NCI-H2107 treated with DMSO at 0.1 percent for 48 hours (cell line): ENCODE data around the gene SINHCAF.
"Not testable (repeated sequence)": the region's sequence is repeated elsewhere in the genome, so short reads cannot be mapped to it uniquely, and the experiment has no call there.

ENCODE experiments used
- DNase-seq: peaks from one replicate; lab custom pipeline; 2025; ENCODE audit not compliant: unreplicated experiment; lab: John Stamatoyannopoulos, UW

SINHCAF gene, protein sequence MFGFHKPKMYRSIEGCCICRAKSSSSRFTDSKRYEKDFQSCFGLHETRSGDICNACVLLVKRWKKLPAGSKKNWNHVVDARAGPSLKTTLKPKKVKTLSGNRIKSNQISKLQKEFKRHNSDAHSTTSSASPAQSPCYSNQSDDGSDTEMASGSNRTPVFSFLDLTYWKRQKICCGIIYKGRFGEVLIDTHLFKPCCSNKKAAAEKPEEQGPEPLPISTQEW

GRCh38 chr12:31325877-31326631, at the start of gene SINHCAF:
Gene SINHCAF, minus strand, starts transcription at chr12:31326150. Its CDS starts 27,946 bp downstream, at chr12:31298204.
- DNase-seq, result peak; percentile 98

DNA sequence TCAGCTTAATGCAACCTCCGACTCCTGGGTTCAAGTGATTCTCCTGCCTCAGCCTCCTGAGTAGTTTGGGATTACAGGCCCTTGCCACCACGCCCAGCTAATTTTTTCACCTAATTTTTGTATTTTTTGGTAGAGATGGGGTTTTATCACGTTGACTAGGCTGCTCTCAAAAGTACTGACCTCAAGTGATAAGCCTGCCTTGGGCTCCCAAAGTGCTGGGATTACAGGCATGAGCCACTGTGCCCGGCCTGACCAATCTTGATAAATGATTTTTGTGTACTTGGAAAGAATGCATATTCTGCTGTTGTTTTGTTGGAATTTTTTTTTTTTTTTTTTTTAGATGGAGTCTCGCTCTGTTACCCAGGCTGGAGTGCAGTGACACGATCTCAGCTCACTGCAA, 49.5 kb upstream of the SINHCAF start:
- DNase-seq, result not testable (repeated sequence)

DNA sequence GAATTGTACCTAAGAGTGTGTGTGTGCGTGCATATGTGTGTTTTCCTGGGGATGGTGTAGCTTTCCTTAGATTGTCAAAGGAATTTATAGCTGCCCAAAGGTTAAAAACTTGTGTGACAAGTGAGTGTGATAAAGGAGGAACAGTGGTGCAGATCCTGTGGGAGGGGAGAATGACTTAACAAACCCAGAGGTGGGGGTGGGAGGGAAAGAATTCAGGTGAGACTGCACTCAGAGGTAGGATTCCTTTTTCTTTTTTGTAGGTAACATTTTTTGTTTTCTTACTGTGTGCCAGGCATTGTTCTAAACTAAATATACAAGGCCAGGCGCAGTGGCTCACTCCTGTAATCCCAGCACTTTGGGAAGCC, 45.3 kb upstream of the SINHCAF start:
- no peak for DNase-seq

GRCh38 chr12:31370531-31371255, 44.7 kb upstream of the SINHCAF start:
- no peak for DNase-seq

DNA sequence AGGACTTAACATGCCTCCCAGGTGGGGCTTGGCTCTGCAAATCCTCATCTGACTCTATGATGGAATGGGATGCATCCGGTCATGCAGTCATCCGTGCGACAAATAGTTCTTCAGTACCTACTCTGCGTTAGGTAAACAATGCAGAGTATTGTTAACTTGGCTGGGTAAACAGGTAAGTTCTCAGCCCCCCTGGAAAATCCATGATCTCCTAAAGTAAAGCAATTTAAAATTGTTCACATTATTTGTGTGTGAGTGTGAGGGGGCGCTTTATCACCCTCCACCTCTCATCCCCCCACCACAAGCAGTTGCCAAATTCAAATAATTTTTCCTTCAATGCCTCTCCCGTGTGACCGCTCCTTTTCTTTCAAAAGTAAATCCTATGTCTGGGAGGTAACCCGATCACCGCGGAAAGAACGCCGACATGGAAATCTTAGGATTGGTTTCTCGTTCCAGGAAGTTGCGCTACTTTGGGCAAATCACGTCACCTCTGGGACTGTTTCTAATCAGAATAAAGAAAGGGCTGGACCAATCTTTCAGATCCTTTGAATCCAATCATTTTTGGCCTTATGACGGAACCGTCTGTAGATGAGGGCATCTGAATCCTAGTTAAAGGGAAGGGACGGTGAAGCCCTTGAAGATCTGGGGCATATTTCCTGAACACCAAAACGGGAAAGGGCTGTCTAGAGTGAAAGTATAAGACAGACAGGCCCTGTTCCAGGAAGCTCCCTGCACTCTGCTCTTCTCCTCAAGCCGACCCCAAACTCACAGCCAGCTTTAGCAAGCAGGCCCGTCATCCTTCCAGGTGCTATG, 44.0 kb upstream of the SINHCAF start:
- DNase-seq, result peak; percentile 41

DNA sequence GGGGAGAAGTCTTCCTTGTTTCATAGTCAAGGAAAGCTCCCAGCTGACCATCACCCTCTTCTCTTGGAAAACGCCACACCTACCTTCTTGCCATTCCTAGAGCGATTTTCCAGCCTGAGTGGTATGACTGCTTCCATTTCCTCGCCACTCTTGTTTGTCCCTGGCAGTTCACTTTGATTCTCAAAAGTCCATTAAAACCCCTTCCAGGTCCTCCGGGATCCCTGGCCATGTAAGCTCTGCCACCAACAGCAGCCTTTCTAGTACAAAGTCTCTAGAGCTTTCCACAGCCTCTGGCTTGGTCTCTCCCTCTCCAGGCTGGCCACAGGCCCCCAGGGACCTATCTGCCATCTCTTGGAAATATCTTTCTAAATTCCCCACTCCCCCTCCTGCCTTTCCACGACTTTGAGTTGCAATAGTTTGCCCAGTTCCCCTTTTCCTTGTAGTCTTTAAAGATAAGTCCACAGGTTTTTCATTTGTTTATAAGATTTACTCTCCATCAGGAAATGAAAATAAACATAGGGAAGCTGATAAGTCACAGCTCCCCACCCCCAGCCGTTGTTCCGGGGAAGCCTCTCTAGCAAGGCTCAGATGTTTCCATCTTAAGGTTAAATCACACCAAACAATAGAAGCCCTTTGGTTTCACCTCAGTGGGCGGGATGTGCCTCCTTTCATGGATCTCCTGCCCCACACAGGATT, 42.9 kb upstream of the SINHCAF start:
- peak; percentile 56 for DNase-seq

GRCh38 chr12:31366104-31366621, 40.2 kb upstream of the SINHCAF start:
- no peak for DNase-seq

DNA sequence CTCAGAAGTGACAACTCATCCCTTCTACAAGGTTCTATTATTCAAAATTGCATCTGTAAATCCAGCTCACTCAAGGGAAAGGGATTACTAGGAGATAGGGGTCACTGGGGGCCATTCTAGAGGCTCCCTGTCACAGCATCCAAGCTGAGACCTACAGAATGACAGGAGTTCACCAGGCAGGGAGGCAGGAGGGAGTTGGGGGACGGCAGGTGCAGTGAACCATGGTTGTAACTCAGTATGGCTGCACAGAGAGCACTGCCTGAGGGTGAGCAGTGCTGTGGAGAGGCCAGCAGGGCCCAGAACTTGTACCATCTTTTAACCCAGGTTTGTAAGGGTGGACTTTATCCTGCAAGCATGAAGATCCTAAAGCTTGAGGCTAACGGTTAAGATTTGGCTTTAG, 37.9 kb upstream of the SINHCAF start:
- peak; percentile 21 for DNase-seq

DNA sequence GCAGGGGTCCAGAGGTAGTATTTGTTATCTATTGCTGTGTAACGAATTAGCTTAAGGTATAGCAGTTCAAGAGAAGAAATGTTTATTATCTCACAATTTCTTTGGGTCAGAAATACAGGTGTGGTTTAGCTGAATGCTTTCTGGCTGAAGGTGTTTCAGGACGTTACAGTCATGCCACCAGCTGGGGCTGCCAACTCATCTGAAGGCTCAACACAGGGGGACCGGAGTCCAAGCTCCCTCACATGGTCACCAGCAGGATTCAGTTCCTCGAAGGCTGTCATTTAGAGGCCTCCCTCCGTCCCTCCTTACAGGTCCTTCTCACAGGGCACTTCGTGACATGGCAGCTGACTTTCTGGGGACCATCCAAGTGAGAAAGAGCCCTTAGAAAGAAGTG, 37.5 kb upstream of the SINHCAF start:
- DNase-seq, result no peak

DNA sequence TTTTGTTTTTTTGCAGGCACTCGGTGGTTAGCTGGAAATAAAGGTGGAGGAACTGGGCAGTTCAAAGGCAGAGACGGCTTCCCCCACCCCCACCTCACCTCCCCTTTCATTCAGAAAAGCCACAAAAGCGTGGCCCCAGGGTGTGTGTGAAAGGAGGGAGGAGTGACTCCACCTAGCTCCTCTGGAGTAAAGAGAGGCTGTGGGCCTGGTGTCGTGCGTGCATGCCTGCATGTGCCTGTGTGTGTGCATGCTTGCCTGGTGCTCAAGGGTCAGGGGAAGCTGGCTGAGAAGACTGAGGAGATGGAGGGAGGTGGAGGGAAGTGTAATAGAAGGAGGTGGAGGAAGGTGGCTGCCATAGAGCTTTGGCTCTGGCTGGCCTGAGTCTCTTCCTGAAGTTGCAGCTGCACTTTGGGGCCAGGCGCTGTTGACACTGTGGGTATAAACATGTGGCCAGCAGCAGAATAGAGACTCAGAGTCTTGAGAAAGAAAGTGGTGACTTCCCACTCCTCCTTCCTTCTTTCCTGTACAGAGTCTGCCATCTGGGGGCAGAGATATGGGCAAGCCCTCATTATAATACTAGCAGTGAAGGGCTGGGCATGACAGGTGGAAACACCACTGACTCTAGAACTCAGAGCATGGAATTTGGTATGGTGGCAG, 36.9 kb upstream of the SINHCAF start:
- peak; percentile 84 for DNase-seq

GRCh38 chr12:31362115-31362758, 36.3 kb upstream of the SINHCAF start:
- DNase-seq, result peak; percentile 94

- no peak for DNase-seq
Measured at GRCh38 chr12:31361730-31362114, 35.8 kb upstream of the SINHCAF start.

DNA sequence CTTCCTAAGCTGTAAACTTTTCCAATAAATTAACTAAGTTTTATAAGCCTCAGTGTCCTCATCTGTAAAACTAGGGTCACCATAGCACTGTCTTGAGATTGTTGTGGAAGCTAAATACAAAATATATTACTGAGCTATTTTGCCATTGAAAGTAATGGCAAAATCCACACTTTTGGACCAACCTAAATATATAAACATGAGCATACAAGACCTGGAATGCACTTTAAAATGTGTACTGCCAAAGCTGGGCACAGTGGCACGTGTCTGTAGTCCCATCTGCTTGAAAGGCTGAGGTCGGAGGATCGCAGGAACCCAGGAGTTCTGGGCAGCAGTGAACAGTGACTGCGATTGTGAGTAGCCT, 29.8 kb upstream of the SINHCAF start:
- no peak for DNase-seq

DNA sequence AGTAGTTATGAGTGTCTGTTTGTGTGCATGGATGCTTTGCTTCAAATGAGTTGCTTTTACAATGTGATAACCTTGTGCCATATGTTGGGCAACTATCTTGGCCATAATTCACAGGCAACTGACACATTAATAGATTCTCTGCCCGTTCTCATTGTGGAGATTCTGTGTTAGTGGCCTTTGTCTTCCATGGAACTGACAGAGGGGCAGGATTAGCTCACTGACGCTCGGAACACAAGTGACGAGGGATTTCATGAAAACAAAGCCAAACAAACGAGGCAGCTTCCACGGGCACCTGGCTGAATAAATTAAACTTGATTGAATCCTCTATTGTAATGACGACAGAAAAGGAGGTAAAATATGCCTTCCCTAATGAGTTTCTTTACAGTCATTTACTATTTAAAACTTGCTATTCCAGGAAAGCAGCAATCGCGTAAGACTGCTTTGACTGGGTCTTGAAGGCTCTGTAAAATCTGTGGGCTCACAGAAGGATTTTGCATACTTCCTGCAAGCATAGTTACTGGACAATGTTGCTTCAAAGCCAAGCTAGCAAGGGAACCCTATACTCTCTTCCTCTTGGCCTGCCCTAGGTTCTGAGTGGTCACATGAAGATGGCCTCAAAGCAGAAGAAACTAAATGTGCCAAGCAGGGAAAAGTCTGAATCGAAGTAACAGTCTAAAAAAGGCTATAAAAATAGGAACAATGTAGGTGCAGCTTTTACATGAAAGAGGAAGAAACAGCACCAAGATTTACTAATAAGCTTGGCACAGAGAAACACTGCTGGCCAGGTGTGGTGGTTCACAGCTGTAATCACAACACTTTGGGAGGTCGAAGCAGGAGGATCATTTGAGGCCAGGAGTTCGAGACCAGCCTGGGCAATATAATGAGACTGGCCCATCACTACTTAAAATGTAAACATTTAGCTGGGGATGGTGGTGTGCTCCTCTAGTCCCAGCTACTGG, 28.1 kb upstream of the SINHCAF start:
- peak; percentile 79 for DNase-seq

GRCh38 chr12:31346267-31346666, 20.3 kb upstream of the SINHCAF start:
- DNase-seq, result no peak

DNA sequence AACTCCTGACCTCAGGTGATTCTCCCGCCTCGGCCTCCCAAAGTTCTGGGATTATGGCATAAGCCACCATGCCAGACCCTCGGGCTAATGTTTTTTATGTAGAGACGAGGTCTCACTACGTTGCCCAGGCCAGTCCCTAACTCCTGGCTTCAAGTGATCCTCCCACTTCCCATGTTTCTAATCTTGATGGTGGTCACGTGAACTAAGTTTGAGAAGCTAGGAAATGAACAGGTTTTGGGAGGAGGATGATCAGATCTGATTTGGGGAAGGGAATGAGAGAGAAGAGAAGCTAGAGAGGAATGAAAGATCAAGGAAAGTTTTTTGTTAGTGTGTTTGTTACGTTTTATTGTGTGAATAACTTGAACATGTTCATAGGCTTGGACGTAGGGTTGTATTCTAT, 17.2 kb upstream of the SINHCAF start:
- DNase-seq, result no peak

GRCh38 chr12:31342286-31342685, 16.3 kb upstream of the SINHCAF start:
- DNase-seq, result peak; percentile 3

GRCh38 chr12:31339831-31340622, 14.1 kb upstream of the SINHCAF start:
- DNase-seq, result no peak
